Transverse colon (tissue), 4 donors: Measurements from ENCODE around the gene MT1F. TPM values are rescaled to one million over a fixed set of nuclear protein-coding genes. Genes with fewer than 3 reads are reported as not detected.

Experiments
- DNase-seq: peaks from one replicate; pipeline ENCODE4 v3.0.0-alpha.2; 2019
- H3K27ac ChIP-seq, 4 donors: fragments of 200-600 bp; sonication (generic); 2 replicates each; pipeline ENCODE4 v1.5.1; 2016 to 2018; ENCODE audit warnings: inconsistent platforms in 4 of 4
- H3K27me3 ChIP-seq: fragments of 200-600 bp; sonication (generic); 2 replicates; pipeline ENCODE4 v1.5.1; 2017; ENCODE audit warnings: inconsistent platforms
- H3K36me3 ChIP-seq, 4 donors: fragments of 200-600 bp; sonication (generic); 2 replicates each; pipeline ENCODE4 v1.5.1; 2017 to 2019; ENCODE audit warnings: inconsistent platforms in 4 of 4
- H3K4me1 ChIP-seq, 4 donors: fragments of 200-600 bp; sonication (generic); 2 replicates each; pipeline ENCODE4 v1.5.1; 2017 to 2020; ENCODE audit warnings: inconsistent platforms in 4 of 4
- H3K4me3 ChIP-seq, 4 donors: fragments of 200-600 bp; sonication (generic); 1 replicate in 1 of 4; 2 replicates in 3 of 4; pipeline versions ENCODE4 v1.5.1 to v1.6.1; 2017 to 2019; ENCODE audit warnings: inconsistent platforms in 4 of 4
- H3K9me3 ChIP-seq, 2 donors: fragments of 200-600 bp; sonication (generic); 2 replicates each; pipeline ENCODE4 v1.5.1; 2017 to 2019; ENCODE audit warnings: inconsistent platforms in 2 of 2
- EP300 ChIP-seq: sonication (generic); formaldehyde crosslinking; IDR thresholded peaks from one replicate; pipeline ENCODE4 v1.6.1; 2017; ENCODE audit warnings: antibody characterized with exemption, low read depth
- POLR2A ChIP-seq: fragments of 450-650 bp; IDR thresholded peaks from one replicate; pipeline ENCODE4 v1.6.1; 2016; ENCODE audit warnings: antibody characterized with exemption, mild to moderate bottlenecking, moderate library complexity
- POLR2AphosphoS5 ChIP-seq, 3 donors: sonication (generic); formaldehyde crosslinking; IDR thresholded peaks; one replicate each; pipeline ENCODE4 v1.6.1; 2016; ENCODE audit warnings: antibody characterized with exemption in 3 of 3
- WGBS, 2 donors: methylation state at CpG; one replicate each; pipeline ENCODE4 v1.1.5; 2018; ENCODE audit warnings: low coverage in 1 of 2; 5-methylcytosine and 5-hydroxymethylcytosine counted together
- in situ Hi-C, 4 donors: fragments of 200-750 bp; cut with MboI; loops; one replicate each; pipeline versions ENCODE4 v1.15.0 to v1.15.1; 2017; ENCODE audit warnings: low sequenced_read_pairs in 3 of 4, low pct_ligation_motif_present in 1 of 4, low pct_unique_long_range_greater_than_20kb in 1 of 4
- intact Hi-C: fragments of 100-400 bp; cut with DNase I; formaldehyde crosslinking; loops from one replicate; pipeline ENCODE4 v1.15.1; 2023; ENCODE audit warnings: low total_unique reads
- total RNA-seq, 4 donors: library from RNA; depleted of rRNA; stranded (reverse); fragments of >200 nt; gene quantifications; one replicate each; pipeline ENCODE4 v1.1.0, GENCODE V29; 2016
- TF ChIP-seq, protein P1 (sequence below), 5 experiments: fragments of 200-600 bp in 3 of 5; fragments of 450-650 bp in 2 of 5; sonication (generic) in 3 of 5; IDR thresholded peaks; 1 replicate in 2 of 5; 2 replicates in 3 of 5; pipeline ENCODE4 v1.5.1; 2016 to 2017; ENCODE audit warnings: antibody characterized with exemption in 5 of 5, inconsistent platforms in 3 of 5, mild to moderate bottlenecking in 2 of 5, moderate library complexity in 1 of 5

MT1F gene
- total RNA-seq, 4 donors from 2014 or later = 6.8 to 54.5 (median 18.9) TPM

DNA sequence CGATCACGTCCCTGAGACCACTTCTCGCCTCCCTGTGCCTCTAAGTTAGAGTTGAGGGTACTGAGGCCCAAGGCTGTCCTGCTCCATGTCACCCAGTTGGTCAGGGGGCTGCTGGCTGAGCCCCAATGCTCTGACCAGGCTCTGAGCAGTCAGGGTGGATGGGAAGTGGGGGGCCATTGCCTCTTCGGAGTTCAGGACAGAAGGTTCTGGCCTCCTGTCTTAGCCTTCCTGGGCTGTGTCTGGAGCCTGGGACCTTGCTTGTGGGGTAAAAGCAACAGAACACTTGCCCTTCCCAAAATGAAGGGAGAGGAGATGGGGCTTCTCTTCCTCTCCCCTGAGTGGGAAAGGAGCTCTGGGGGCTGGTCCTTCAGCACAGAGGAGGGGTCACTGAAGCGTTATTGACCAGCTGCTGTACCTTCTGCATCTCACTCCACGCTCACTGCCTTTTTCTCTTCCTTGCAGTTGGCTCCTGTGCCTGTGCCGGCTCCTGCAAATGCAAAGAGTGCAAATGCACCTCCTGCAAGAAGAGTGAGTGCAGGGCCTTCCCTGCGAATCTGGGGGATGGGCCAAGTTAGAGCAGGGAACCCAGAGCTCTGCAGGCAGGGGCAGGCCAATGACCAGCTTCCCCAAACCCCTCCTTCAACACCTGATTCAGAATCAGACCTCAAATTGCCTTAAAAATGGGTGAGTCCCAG lies 25.1 kb downstream of the MT1F start:
- Histone ChIP-seq H3K4me1 (peaks cover 3 to 20% (median 11%) of the 10 kb centered on the region in 4 donors), H3K9me3 (no peaks in the 10 kb centered on the region), H3K36me3 (no peaks in the 10 kb centered on the region), H3K4me3 (peak overlapping the region; percentile 43 to 79 (median 55)), H3K27ac (peak overlapping the region; percentile 79 to 87 (median 82)), H3K27me3 (no peaks in the 10 kb centered on the region)
- WGBS, 2 donors = 17 to 30% methylated on average over 1 to 8 of the region's 8 CpGs
- in situ Hi-C loops = no loop called here
- intact Hi-C loops = loop anchor here (5.0 kb wide), 2 partner anchors 56 to 76 kb away; partner anchors contain the start of genes MT1E and MT2A
- DNase-seq = peak; percentile 20
- no peak for TF ChIP-seq POLR2AphosphoS5 (IDR thresholded peaks at IDR 0.05)
- TF ChIP-seq, protein P1, sequence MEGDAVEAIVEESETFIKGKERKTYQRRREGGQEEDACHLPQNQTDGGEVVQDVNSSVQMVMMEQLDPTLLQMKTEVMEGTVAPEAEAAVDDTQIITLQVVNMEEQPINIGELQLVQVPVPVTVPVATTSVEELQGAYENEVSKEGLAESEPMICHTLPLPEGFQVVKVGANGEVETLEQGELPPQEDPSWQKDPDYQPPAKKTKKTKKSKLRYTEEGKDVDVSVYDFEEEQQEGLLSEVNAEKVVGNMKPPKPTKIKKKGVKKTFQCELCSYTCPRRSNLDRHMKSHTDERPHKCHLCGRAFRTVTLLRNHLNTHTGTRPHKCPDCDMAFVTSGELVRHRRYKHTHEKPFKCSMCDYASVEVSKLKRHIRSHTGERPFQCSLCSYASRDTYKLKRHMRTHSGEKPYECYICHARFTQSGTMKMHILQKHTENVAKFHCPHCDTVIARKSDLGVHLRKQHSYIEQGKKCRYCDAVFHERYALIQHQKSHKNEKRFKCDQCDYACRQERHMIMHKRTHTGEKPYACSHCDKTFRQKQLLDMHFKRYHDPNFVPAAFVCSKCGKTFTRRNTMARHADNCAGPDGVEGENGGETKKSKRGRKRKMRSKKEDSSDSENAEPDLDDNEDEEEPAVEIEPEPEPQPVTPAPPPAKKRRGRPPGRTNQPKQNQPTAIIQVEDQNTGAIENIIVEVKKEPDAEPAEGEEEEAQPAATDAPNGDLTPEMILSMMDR (IDR thresholded peaks at IDR 0.05) = no peak
- TF ChIP-seq POLR2A = no peak
- no peak for TF ChIP-seq EP300

DNA sequence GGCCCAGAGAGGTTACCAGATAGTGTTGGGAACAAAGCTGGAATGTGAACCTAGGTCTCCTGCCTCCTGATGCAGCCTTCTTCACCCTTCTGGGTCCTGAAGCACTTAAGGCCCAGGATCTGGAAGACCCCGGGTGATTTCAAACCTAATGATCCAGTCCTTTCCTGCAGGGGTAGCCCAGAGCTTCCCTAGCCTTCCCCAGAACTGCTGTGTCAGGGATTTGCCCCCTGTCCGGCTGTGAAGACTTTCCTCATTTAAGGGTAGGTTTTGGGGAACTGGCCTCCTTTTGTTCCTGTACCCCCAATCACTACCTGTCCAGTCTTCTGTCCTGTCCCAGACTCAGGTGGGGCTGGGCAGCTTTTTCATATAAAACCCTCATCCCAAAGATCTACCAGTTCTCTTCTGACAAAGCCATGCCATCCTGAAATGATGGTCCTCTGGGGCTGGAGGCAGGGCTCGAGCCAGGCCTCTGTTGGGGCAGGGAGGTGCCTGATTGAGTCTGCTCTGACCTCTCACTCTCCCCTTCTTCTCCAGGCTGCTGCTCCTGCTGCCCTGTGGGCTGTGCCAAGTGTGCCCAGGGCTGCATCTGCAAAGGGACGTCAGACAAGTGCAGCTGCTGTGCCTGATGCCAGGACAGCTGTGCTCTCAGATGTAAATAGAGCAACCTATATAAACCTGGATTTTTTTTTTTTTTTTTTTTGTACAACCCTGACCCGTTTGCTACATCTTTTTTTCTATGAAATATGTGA lies 25.8 kb downstream of the MT1F start:
- peak overlapping the region; percentile 43 to 79 (median 55) for H3K4me3 ChIP-seq
- TF ChIP-seq POLR2AphosphoS5 (IDR thresholded peaks at IDR 0.05) (no peak), EP300 (no peak), POLR2A (no peak)
- TF ChIP-seq, protein P1 (IDR thresholded peaks at IDR 0.05) = no peak
- H3K9me3 ChIP-seq = no peaks in the 10 kb centered on the region
- H3K36me3 ChIP-seq = no peaks in the 10 kb centered on the region
- in situ Hi-C loops = no loop called here
- peaks cover 3 to 20% (median 11%) of the 10 kb centered on the region in 4 donors for H3K4me1 ChIP-seq
- no peaks in the 10 kb centered on the region for H3K27me3 ChIP-seq
- 65% methylated on average over 5 of the region's 5 CpGs; no CpG with 5 or more reads in 1 of the 2 donors for WGBS, 2 donors
- peak overlapping the region in 3 of 4 donors; percentile 79 to 87 (median 83) for H3K27ac ChIP-seq
- no peak for DNase-seq
- intact Hi-C loops = loop anchor here (5.0 kb wide), 2 partner anchors 56 to 76 kb away; partner anchors contain the start of genes MT1E and MT2A

DNA sequence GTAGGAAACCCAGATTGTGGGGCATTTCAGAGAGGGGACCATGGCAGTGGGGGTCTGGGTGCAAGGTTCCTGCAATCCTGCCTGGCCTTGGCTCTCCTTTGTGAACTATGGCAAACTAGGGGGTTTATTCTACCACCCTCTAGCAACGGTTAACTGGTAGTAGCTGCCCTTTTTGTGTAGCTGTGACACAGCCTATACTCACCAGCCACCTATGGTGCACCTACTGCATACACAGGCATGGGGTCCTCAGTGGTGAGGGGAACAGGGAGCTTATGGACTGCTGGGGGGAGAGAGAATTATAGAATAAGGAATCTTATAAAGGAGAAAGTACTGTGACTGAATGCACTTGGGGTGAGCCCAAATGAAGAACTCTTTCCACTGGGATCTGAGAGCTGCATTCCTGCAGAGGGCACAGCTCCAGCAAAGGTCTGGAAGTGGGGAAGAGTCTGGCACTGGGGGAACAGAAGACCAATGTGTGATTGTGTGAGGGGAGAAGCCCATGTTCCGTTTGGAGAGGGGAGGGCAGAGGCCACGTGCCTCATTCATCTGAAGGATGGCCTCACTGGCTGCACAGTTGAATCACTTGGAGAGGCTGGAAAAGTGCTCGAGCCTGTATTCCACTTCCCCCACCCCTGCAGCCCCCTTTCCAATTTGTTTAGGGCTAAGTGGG lies 26.6 kb downstream of the MT1F start:
- Histone ChIP-seq H3K36me3 (no peaks in the 10 kb centered on the region), H3K4me3 (peak overlapping the region in 1 of 4 donors; percentile 79), H3K27me3 (no peaks in the 10 kb centered on the region), H3K9me3 (no peaks in the 10 kb centered on the region), H3K27ac (peak overlapping the region in 2 of 4 donors; percentile 7 to 87), H3K4me1 (peaks cover 3 to 20% (median 11%) of the 10 kb centered on the region in 4 donors)
- 79 to 95% methylated on average over 4 of the region's 4 CpGs for WGBS, 2 donors
- no peak for DNase-seq
- TF ChIP-seq POLR2A (no peak), POLR2AphosphoS5 (IDR thresholded peaks at IDR 0.05) (no peak), EP300 (no peak)
- TF ChIP-seq, protein P1 (IDR thresholded peaks at IDR 0.05) = no peak
- intact Hi-C loops = loop anchor here (5.0 kb wide), 2 partner anchors 57 to 77 kb away; partner anchors contain the start of genes MT1E and MT2A
- in situ Hi-C loops = no loop called here
